Karpas-422 (cell line): ENCODE measurements around the gene COL5A1. TPM values are rescaled to one million over a fixed set of nuclear protein-coding genes. Genes with fewer than 3 reads are reported as not detected.

ENCODE experiments used
- DNase-seq: peaks from one replicate; pipeline ENCODE4 v3.0.0-alpha.2; 2015
- H2AFZ ChIP-seq: fragments of 200-600 bp; sonication (generic); 2 replicates; pipeline ENCODE4 v1.6.1; 2014; ENCODE audit warnings: antibody characterized with exemption, low read length, mixed read lengths
- H3K27ac ChIP-seq: fragments of 200-600 bp; sonication (generic); 2 replicates; pipeline ENCODE4 v1.5.1; 2014; ENCODE audit warnings: mild to moderate bottlenecking, low read length, moderate library complexity
- H3K27me3 ChIP-seq: fragments of 200-600 bp; sonication (generic); 2 replicates; pipeline ENCODE4 v1.6.1; 2014; ENCODE audit warnings: low read length, mixed read lengths
- H3K36me3 ChIP-seq: fragments of 200-600 bp; sonication (generic); 2 replicates; pipeline ENCODE4 v1.6.1; 2014; ENCODE audit warnings: low read length, mixed read lengths; ENCODE audit not compliant: insufficient read depth
- H3K4me1 ChIP-seq: fragments of 200-600 bp; sonication (generic); 2 replicates; pipeline ENCODE4 v1.6.1; 2014; ENCODE audit warnings: mild to moderate bottlenecking, low read length, mixed read lengths
- H3K4me2 ChIP-seq: fragments of 200-600 bp; sonication (generic); 2 replicates; pipeline ENCODE4 v1.6.1; 2014; ENCODE audit warnings: low read length, low read depth, mild to moderate bottlenecking; ENCODE audit not compliant: poor library complexity, severe bottlenecking
- H3K4me3 ChIP-seq: fragments of 200-600 bp; sonication (generic); 2 replicates; pipeline ENCODE4 v1.5.1; 2014; ENCODE audit warnings: mild to moderate bottlenecking, antibody characterized with exemption, low read length, mixed read lengths
- H3K79me2 ChIP-seq: fragments of 200-600 bp; sonication (generic); 2 replicates; pipeline ENCODE4 v1.6.1; 2014; ENCODE audit warnings: mild to moderate bottlenecking, low read length, mixed read lengths
- H3K9ac ChIP-seq: fragments of 200-600 bp; sonication (generic); 2 replicates; pipeline ENCODE4 v1.6.0; 2014; ENCODE audit warnings: low read length
- H3K9me2 ChIP-seq: fragments of 200-600 bp; sonication (generic), shearing (Covaris generic); replicated peaks from 2 replicates; pipeline ENCODE4 v1.6.0; 2014; ENCODE audit warnings: mild to moderate bottlenecking, low read length, moderate library complexity; ENCODE audit not compliant: insufficient read depth
- H3K9me3 ChIP-seq: fragments of 300-700, 200-600 bp; sonication (generic); 2 replicates; pipeline ENCODE4 v1.6.1; 2014; ENCODE audit warnings: low read length, mixed read lengths
- H4K20me1 ChIP-seq: fragments of 200-600 bp; sonication (generic); 2 replicates; pipeline ENCODE4 v1.6.1; 2014; ENCODE audit warnings: mild to moderate bottlenecking, antibody characterized with exemption, low read length, low read depth; ENCODE audit not compliant: insufficient read depth
- total RNA-seq: library from RNA; depleted of rRNA; stranded (reverse); fragments of >200 nt; shearing (Covaris generic); gene quantifications from 2 replicates; pipeline ENCODE4 v1.2.3, GENCODE V29; 2014; ENCODE audit warnings: low replicate concordance

Gene COL5A1
- total RNA-seq, 1 experiment from 2014 or later, result not detected

DNA sequence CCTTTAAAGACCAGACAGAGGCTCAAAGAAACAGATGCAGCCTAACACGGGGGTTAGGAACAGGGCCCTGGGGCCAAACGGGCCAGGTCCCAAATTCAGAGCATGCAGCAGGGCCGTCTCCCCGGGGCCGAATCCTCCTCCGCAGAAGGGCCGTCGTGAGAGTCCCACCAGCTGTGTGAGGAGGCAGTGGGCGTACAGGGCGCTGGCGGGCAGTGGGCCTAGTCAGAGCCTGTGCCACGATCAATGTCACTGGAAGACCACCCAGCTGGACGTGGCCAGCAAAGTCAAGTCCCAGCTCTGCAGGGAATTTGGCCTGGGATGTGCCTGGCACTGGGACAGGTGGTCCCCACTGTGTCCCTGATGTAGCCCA is 223.2 kb downstream of the COL5A1 start:
- Histone ChIP-seq H3K27me3 (no peaks in the 10 kb centered on the region), H2AFZ (no peak overlapping the region), H3K27ac (no peak overlapping the region), H3K36me3 (no peaks in the 10 kb centered on the region), H3K79me2 (no peaks in the 10 kb centered on the region), H3K4me3 (no peak overlapping the region), H3K9me2 (no peaks in the 10 kb centered on the region), H3K4me1 (peaks cover 7% of the 10 kb centered on the region), H4K20me1 (no peaks in the 10 kb centered on the region), H3K9ac (no peak overlapping the region), H3K4me2 (no peak overlapping the region), H3K9me3 (no peaks in the 10 kb centered on the region)
- no peak for DNase-seq

DNA sequence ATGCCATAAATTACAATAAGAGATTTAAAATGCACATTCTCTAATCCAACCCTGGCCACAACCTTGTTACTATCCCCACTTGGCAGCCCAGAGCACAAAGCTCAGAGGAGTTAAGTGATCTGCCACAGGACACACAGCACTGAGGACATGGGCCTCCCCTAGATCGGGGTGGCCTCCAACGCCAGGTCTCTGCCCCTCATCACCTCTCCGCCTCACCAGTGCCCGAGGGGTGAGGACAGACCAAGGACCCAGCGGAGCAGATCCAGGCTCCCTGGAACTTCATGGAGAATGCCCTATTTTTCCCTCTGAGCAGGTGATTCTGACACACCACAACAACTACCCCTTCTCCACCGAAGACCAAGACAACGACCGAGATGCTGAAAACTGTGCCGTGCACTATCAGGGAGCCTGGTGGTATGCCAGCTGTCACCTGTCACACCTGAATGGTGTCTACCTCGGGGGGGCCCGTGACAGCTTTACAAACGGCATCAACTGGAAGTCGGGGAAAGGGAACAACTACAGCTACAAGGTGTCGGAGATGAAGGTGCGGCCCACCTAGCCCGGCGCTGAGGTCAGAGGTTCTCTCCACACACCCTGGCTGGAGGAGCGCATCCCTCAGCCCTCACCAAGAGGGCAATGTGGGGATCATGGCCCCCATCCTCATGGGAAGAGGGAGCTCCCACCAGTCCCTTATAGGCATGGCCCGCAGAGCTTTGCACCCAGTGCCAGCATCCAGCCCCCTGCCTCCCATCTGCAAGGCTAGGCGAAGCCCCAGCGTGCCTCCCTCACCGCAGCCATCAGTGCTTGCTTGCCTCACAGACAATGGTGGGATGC is 226.5 kb downstream of the COL5A1 start:
- no peaks in the 10 kb centered on the region for H3K27me3 ChIP-seq
- no peak overlapping the region for H3K27ac ChIP-seq
- H3K4me3 ChIP-seq, result no peak overlapping the region
- H3K36me3 ChIP-seq, result no peaks in the 10 kb centered on the region
- no peak overlapping the region for H2AFZ ChIP-seq
- H3K9me3 ChIP-seq, result no peaks in the 10 kb centered on the region
- no peaks in the 10 kb centered on the region for H4K20me1 ChIP-seq
- H3K79me2 ChIP-seq, result no peaks in the 10 kb centered on the region
- no peak for DNase-seq
- no peak overlapping the region for H3K9ac ChIP-seq
- H3K4me1 ChIP-seq, result peaks cover 7% of the 10 kb centered on the region
- no peaks in the 10 kb centered on the region for H3K9me2 ChIP-seq
- H3K4me2 ChIP-seq, result no peak overlapping the region

DNA sequence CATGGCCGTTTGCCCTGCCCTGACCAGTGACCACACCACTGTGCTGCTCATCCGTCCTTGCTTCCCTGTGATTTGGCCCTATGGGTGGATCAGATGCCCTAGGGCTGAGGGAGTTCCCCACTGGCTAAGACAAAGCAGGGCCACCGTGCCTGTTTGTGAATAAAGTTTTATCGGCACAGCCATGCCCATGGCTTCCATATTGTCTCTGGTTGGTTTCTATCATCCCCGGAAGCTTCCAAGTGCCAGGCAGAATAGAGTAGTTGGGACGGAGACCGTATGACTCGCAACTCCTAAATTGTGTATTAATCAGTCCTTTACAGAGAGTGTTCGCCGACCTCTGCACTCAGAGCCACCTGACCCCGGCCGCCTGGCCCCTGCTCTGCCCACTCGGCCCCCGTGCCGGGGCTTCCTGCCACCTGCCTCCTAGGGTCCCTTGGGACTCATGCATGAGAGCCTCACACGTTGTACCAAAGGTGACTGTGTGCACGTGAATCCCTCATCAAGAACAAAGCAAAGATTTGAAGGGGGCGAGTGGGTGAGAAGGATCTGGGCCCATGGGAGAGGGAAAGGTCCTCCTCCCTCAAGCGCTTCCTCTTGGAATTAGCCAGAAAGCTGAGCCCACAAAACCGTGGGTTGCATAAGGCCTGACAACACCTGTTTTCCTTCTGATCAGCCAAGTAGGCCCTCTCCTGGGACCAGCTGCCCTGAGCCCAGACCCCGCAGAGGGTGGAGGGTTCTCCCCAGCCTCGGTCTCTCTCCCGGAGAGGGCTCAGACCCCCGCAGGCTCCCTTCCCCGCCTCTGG is 227.3 kb downstream of the COL5A1 start:
- Histone ChIP-seq H3K79me2 (no peaks in the 10 kb centered on the region), H3K9me3 (no peaks in the 10 kb centered on the region), H3K4me3 (no peak overlapping the region), H3K9ac (no peak overlapping the region), H2AFZ (no peak overlapping the region), H3K27ac (no peak overlapping the region), H3K36me3 (no peaks in the 10 kb centered on the region), H3K9me2 (no peaks in the 10 kb centered on the region), H3K4me2 (no peak overlapping the region), H3K4me1 (peaks cover 7% of the 10 kb centered on the region), H3K27me3 (no peaks in the 10 kb centered on the region), H4K20me1 (no peaks in the 10 kb centered on the region)
- DNase-seq, result no peak

DNA sequence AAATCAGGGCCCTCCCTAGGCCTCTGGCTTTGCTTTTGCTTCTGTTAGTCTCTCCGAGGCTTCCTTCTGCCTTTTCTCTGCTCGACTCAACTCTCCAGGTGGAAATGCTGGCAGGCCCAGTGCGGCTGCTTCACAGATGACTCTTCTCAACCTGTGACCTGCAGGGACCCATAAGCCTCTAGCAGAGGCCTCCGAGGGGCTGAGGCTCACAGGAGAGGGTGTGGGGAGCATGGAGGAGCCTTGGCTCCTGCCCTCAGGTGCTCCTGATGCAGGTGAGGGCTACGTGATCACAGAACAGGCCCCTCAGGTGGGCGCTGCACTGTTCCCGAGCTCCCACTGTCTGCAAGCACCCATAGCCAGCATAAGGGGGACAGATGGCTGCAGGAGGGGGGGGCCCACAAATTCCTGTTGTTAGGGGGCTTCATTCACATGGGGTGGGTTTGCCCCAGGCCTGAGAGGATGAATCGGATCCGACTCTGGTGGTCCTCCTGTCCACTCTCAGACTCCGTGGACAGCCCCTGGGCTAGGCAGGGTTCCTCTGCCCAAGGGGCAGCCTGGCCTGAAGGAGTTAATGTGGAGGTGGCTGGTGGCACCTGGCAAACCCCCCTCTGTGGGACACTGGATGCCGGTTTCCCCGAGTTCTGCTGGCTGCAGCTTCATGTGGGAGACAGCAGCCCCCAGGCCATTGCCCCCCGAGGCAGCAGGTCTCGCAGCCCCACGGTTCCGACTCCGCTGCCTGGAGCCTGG is 228.1 kb downstream of the COL5A1 start:
- H2AFZ ChIP-seq, result no peak overlapping the region
- H3K4me1 ChIP-seq, result peaks cover 7% of the 10 kb centered on the region
- no peak overlapping the region for H3K4me3 ChIP-seq
- H3K36me3 ChIP-seq, result no peaks in the 10 kb centered on the region
- no peaks in the 10 kb centered on the region for H3K27me3 ChIP-seq
- H3K9ac ChIP-seq, result no peak overlapping the region
- no peaks in the 10 kb centered on the region for H4K20me1 ChIP-seq
- no peaks in the 10 kb centered on the region for H3K79me2 ChIP-seq
- H3K9me2 ChIP-seq, result no peaks in the 10 kb centered on the region
- DNase-seq, result no peak
- no peaks in the 10 kb centered on the region for H3K9me3 ChIP-seq
- H3K27ac ChIP-seq, result no peak overlapping the region
- no peak overlapping the region for H3K4me2 ChIP-seq

DNA sequence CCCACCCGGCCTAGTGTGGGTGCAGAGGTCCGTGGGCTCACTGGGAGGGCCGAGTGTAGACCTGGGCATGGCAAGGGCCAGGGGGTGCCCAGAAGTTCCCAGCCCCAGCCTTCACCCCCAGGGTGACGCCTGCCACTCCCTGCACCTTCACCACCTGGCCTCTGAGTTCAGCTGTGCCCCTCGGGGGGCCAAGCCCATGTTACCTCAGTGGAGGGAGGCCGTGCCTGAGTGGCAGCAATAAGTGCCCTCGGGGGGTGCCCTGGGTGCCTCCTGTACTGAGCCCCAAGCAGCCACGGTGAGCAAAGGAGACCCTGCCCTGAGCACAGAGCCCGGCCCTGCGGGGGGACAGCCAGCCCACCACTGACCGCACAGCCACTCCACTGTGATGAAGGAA is 228.7 kb downstream of the COL5A1 start:
- H4K20me1 ChIP-seq, result no peaks in the 10 kb centered on the region
- no peak overlapping the region for H2AFZ ChIP-seq
- no peaks in the 10 kb centered on the region for H3K79me2 ChIP-seq
- H3K27ac ChIP-seq, result no peak overlapping the region
- H3K4me1 ChIP-seq, result peaks cover 7% of the 10 kb centered on the region
- H3K9me2 ChIP-seq, result no peaks in the 10 kb centered on the region; the same call in 1 of the 2 replicates
- H3K4me2 ChIP-seq, result no peak overlapping the region
- no peaks in the 10 kb centered on the region for H3K27me3 ChIP-seq
- no peak overlapping the region for H3K9ac ChIP-seq
- no peaks in the 10 kb centered on the region for H3K36me3 ChIP-seq
- DNase-seq, result no peak
- no peak overlapping the region for H3K4me3 ChIP-seq
- no peaks in the 10 kb centered on the region for H3K9me3 ChIP-seq

DNA sequence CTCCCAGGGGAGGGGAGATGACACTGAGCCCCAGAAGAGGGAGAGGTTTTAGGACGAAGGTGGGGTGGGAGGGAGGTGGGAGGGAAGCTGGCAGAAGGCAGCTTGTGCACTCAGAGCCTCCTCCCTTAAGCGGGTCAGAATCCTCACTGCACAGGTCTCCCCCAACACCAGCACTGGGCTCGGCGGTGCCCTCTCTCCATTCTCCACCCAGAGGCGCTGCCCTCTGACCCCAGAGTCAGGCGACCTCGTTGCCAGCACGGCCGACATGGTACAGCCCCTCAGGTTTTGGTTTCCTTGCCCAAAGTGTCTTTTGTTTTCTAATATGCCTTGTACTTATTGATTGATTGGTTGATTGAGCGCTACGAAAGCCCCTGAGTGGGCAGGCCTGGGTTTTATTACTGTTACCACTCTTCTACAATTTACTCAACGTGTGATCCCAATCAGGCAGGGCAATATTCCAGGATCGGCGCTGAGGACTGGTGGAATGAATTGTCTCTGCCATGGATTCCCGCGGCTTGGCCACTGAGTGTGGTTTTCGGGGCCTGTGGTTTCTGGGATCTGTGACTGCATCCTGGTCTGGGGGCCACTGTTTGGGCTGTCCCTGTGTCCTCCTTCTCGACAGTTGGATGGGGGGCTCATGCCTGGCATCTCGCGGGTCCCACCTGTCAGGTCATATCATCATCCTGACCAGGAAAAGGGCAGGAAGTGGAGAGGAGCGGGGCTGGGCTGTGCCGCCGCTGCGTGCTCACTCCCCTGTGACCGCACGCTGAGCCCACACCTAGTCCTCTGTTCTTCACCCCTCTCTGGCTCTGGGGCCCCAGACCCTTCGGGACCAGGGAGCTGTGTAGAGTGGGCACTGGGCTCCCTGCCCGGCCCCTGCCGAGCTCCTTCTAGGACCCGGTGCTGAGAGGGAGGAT is 229.4 kb downstream of the COL5A1 start:
- Histone ChIP-seq H2AFZ (no peak overlapping the region), H3K4me3 (no peak overlapping the region), H3K9me3 (no peaks in the 10 kb centered on the region), H3K9ac (no peak overlapping the region), H3K4me2 (no peak overlapping the region), H3K27me3 (no peaks in the 10 kb centered on the region), H3K9me2 (peaks cover 4% of the 10 kb centered on the region), H3K79me2 (no peaks in the 10 kb centered on the region), H3K4me1 (peaks cover 7% of the 10 kb centered on the region), H4K20me1 (no peaks in the 10 kb centered on the region), H3K27ac (no peak overlapping the region), H3K36me3 (no peaks in the 10 kb centered on the region)
- DNase-seq, result no peak

DNA sequence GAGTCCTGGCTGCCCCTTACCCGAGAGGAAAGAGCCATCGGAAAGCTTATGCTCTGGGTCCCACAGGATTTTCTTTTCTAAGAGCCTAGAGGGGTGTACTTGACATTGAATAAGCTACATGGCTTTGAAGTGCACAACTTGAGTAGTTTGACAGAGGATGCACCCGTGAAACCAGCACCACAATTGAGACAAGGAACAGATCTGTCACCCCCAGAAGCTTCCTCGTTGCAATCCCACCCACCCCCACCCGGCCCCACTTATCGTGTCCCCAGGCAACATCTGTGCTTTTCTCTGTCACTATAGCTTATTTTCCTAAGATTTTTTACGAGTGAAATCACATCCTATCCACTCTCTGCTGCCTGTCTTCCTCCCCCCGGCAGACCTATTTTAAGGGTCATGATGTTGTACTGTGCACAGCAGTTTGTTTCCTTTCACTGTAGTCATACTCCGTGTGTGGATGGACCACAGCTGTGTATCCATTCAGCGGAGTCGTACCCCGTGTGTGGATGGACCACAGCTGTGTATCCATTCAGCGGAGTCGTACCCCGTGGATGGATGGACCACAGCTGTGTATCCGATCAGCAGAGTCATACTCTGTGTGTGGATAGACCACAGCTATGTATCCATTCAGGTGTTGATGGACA is 230.2 kb downstream of the COL5A1 start:
- no peaks in the 10 kb centered on the region for H3K36me3 ChIP-seq
- no peak overlapping the region for H3K9ac ChIP-seq
- H3K9me2 ChIP-seq, result peaks cover 4% of the 10 kb centered on the region
- no peak for DNase-seq
- H3K9me3 ChIP-seq, result no peaks in the 10 kb centered on the region
- no peak overlapping the region for H3K27ac ChIP-seq
- H3K4me3 ChIP-seq, result no peak overlapping the region
- H2AFZ ChIP-seq, result no peak overlapping the region
- peaks cover 7% of the 10 kb centered on the region for H3K4me1 ChIP-seq
- no peaks in the 10 kb centered on the region for H4K20me1 ChIP-seq
- no peaks in the 10 kb centered on the region for H3K79me2 ChIP-seq
- no peaks in the 10 kb centered on the region for H3K27me3 ChIP-seq
- H3K4me2 ChIP-seq, result no peak overlapping the region
